GM23338 (cell line): ENCODE data around the gene DHX58. TPM values are rescaled to one million over a fixed set of nuclear protein-coding genes. Genes with fewer than 3 reads are reported as not detected.

Experiments
- polyA plus RNA-seq: library from polyadenylated mRNA; unstranded; fragments of >200 nt; fragmentation: Nextera tagmentation; extraction: Ambion mirVana; gene quantifications from 2 replicates; pipeline ENCODE4 v1.2.1, GENCODE V29; 2016
- total RNA-seq: library from RNA; depleted of rRNA; stranded (reverse); fragments of >200 nt; shearing (Covaris generic); gene quantifications from 2 replicates; pipeline ENCODE4 v1.2.3, GENCODE V29; 2014; rRNA removed

Gene DHX58
- total and polyA plus RNA-seq, 2 experiments from 2014 or later: 4.1 to 6.6 TPM

Other genes with a start within 250 kb of the DHX58 start
- gene KLHL11, start 247.3 kb downstream of the DHX58 start, total RNA-seq: 23.7 and 25.5 TPM in 2 replicates
- 6.8 and 8.7 TPM in 2 replicates for gene KLHL11, start 247.3 kb downstream of the DHX58 start, polyA plus RNA-seq
- gene ACLY, start 193.8 kb downstream of the DHX58 start, total RNA-seq: 412 and 439 TPM in 2 replicates
- gene ACLY, start 193.8 kb downstream of the DHX58 start, polyA plus RNA-seq: 119 and 121 TPM in 2 replicates
- gene ODAD4, start 182.1 kb downstream of the DHX58 start, total RNA-seq: 0.12 and 1.8 TPM in 2 replicates
- 0.54 and 1.7 TPM in 2 replicates for gene ODAD4, start 182.1 kb downstream of the DHX58 start, polyA plus RNA-seq
- gene CNP, start 145.9 kb downstream of the DHX58 start, total RNA-seq: 40.3 and 47.8 TPM in 2 replicates
- gene CNP, start 145.9 kb downstream of the DHX58 start, polyA plus RNA-seq: 28.3 and 30.8 TPM in 2 replicates
- gene DNAJC7, start 95.3 kb downstream of the DHX58 start, total RNA-seq: 119 and 139 TPM in 2 replicates
- 136 and 141 TPM in 2 replicates for gene DNAJC7, start 95.3 kb downstream of the DHX58 start, polyA plus RNA-seq
- 42.5 and 52.9 TPM in 2 replicates for gene NKIRAS2, start 92.6 kb downstream of the DHX58 start, total RNA-seq
- gene NKIRAS2, start 92.6 kb downstream of the DHX58 start, polyA plus RNA-seq: 31.3 and 31.7 TPM in 2 replicates
- 1.8 and 2.1 TPM in 2 replicates for gene C17orf113, start 62.1 kb downstream of the DHX58 start, total RNA-seq
- gene C17orf113, start 62.1 kb downstream of the DHX58 start, polyA plus RNA-seq: 0.29 and 0.38 TPM in 2 replicates
- 1.9 and 4.6 TPM in 2 replicates for gene ZNF385C, start 14.2 kb downstream of the DHX58 start, total RNA-seq
- 2.5 and 3.1 TPM in 2 replicates for gene ZNF385C, start 14.2 kb downstream of the DHX58 start, polyA plus RNA-seq
- gene KAT2A, start 8.7 kb upstream of the DHX58 start, total RNA-seq: 25.2 and 44.5 TPM in 2 replicates
- gene KAT2A, start 8.7 kb upstream of the DHX58 start, polyA plus RNA-seq: 13.9 and 16.4 TPM in 2 replicates
- gene HSPB9, start 10.1 kb upstream of the DHX58 start, total RNA-seq: 0.52 TPM in 1 of 2 replicates, not detected in the other
- gene HSPB9, start 10.1 kb upstream of the DHX58 start, polyA plus RNA-seq: 0.26 and 0.31 TPM in 2 replicates
- 53.2 and 64.2 TPM in 2 replicates for gene RAB5C, start 42.3 kb upstream of the DHX58 start, total RNA-seq
- 23.9 and 28.2 TPM in 2 replicates for gene RAB5C, start 42.3 kb upstream of the DHX58 start, polyA plus RNA-seq
- 0.08 and 0.49 TPM in 2 replicates for gene KCNH4, start 68.4 kb upstream of the DHX58 start, total RNA-seq
- 0.05 and 0.08 TPM in 2 replicates for gene KCNH4, start 68.4 kb upstream of the DHX58 start, polyA plus RNA-seq
- not detected in 2 replicates for gene HCRT, start 72.7 kb upstream of the DHX58 start, total RNA-seq
- gene HCRT, start 72.7 kb upstream of the DHX58 start, polyA plus RNA-seq: 0.70 TPM in 1 of 2 replicates, not detected in the other
- 6.4 and 13.8 TPM in 2 replicates for gene GHDC, start 81.8 kb upstream of the DHX58 start, total RNA-seq
- gene GHDC, start 81.8 kb upstream of the DHX58 start, polyA plus RNA-seq: 3.0 and 4.0 TPM in 2 replicates
- gene STAT5B, start 163.7 kb upstream of the DHX58 start, total RNA-seq: 47.1 and 60.5 TPM in 2 replicates
- gene STAT5B, start 163.7 kb upstream of the DHX58 start, polyA plus RNA-seq: 13.9 and 14.3 TPM in 2 replicates
- gene STAT5A, start 175.8 kb upstream of the DHX58 start, total RNA-seq: 14.6 and 18.1 TPM in 2 replicates
- gene STAT5A, start 175.8 kb upstream of the DHX58 start, polyA plus RNA-seq: 2.3 and 2.4 TPM in 2 replicates